RCC 7860 (cell line): ENCODE measurements around the gene PLCB2.

Source experiments
- DNase-seq: peaks from one replicate; pipeline ENCODE4 v3.0.0-alpha.2; 2015; ENCODE audit warnings: low spot score
- FAIRE-seq: peaks from 2 replicates; lab custom pipeline; 2012; peaks lifted over from hg19 to GRCh38; lab: Jason Lieb, UNC

Gene PLCB2

GRCh38 chr15:40272485-40273056 is 35.2 kb downstream of the PLCB2 start:
- FAIRE-seq (no peak), DNase-seq (no peak)

DNA sequence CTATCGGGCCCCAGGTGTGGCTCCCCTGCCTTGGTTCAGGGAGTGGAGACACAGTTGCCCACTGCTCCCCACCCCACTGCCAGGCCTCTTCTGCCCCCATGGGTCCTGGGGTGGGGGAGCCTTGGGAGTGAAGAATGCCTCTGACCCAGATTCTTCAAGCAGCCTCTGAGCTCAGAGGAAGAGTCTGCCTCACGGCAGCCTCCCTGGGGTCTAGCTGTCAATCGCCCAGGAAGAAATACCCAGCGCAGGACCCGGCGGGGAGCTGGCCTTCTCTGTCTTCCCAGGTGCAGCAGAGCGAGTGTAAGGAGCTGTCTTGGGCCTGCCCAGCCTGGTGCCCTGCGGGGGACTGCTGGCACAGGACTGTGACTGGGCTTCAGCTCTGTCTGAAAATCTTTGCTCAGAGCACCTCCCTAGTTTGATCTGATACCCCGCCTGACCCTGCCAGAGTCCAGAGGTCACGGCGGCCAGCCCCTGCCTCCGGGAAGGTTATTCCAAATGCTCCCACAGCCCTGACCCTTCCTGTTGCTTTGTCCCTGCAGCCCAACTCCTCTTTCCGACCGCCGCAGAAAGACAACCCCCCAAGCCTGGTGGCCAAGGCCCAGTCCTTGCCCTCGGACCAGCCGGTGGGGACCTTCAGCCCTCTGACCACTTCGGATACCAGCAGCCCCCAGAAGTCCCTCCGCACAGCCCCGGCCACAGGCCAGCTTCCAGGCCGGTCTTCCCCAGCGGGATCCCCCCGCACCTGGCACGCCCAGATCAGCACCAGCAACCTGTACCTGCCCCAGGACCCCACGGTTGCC is 35.9 kb downstream of the PLCB2 start:
- FAIRE-seq (no peak), DNase-seq (no peak)

DNA sequence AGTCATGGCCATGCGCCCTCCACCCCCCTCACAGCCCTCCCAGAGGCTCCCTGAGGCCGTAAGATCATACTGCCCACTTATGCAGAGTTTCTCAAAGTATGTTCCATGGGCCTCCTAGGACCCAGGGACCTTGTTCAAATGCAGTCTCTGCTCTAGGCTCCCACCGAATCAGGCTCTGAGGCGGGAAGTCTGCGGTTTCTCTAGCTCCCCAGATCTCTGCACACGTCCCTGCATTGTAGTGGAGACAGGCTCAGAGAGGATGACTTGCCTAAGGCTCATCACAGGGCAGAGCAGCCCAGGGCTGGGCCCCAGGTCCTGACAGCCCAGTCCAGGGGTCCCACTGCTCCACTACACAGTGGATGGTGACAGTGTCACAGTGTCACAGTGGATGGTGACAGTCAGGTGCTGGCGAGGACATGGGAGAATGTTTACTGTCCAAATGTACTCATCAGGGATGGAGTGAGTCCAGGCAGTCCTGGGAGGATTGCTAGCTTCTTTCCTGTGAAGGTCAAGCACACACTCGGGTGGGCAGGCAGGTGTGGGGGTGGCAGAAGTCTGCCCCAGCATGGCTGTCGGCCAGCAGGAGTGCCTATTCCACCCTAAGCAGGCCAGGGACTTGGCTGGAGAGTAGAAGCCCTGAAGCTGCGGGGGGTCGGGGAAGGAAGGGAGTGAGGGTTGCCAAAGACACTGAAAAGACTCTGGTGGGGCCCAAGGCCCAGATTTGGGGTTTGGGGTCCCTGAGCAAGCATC is 37.3 kb downstream of the PLCB2 start:
- FAIRE-seq (no peak), DNase-seq (no peak)

DNA sequence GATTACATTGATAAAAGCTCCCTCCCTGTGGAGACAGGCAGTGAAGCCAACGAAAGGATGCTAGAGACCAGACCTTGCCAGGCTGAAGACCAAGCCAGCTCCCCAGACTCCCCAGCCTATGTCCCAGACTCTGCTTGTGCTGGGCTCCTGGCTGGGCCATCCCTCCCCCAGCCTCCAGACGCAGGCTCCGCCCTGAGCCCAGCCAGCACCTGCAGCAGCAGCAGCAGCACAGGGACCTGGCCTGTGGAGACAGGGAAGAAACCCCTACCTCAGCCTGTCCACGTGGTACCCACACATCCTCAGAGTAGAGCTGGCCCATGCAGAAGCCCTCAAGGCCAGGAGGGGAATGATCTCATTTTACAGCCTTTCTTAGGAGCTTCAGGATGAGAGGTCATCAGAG is 38.1 kb downstream of the PLCB2 start:
- DNase-seq (no peak), FAIRE-seq (no peak)

GRCh38 chr15:40267670-40268069 is 40.1 kb downstream of the PLCB2 start:
- DNase-seq (no peak), FAIRE-seq (no peak)

GRCh38 chr15:40266828-40267304 is 40.9 kb downstream of the PLCB2 start:
- peak; percentile 92 for DNase-seq
- peak; percentile 88 for FAIRE-seq

GRCh38 chr15:40265875-40266274 is 41.9 kb downstream of the PLCB2 start:
- DNase-seq (no peak), FAIRE-seq (no peak)

- FAIRE-seq = no peak
These were observed 42.4 kb downstream of the PLCB2 start for GRCh38 chr15:40265355-40265754.

GRCh38 chr15:40264321-40265153 is 43.2 kb downstream of the PLCB2 start:
- FAIRE-seq = no peak

More at GRCh38 chr15:40265355-40265754, 42.4 kb downstream of the PLCB2 start:
- no peak for DNase-seq

DNA sequence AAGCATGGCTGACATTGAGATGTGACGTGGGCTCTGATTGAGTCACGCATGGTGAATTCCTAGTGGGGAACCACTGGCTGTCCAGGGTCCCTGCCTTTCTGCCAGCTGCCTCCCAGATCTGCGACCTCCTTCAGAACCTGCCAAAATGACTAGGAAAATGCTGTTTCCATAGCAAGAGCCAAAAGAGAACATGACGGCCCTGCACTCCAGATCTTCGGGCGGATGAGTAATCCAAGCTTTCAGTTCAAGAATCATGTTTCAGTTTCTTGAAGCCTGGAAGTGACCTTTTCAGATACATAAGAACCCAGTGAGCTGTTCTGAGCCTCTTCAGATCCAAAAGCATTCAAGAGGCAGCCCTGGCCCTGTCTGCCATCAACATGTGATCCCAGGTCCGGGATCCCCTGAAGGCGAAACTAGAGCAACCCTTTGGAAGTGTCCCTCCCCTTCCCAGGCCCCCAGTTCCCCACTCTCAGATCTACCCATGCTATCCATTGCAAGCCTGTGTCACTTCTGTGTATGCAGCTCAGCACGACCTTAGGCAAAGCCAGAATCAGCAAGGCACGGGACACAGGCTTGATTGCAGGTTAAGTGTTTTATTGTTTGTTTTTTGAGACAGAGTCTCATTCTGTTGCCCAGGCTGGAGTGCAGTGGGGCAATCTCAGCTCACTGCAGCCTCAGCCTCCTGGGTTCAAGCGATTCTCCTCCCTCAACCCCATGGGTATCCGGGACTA is 44.5 kb downstream of the PLCB2 start:
- FAIRE-seq (no peak), DNase-seq (no peak)

More at GRCh38 chr15:40264321-40265153, 43.2 kb downstream of the PLCB2 start:
- no peak for DNase-seq

GRCh38 chr15:40259021-40259420 is 48.7 kb downstream of the PLCB2 start:
- DNase-seq = no peak
- FAIRE-seq = no peak

GRCh38 chr15:40258544-40258943 is 49.2 kb downstream of the PLCB2 start:
- FAIRE-seq (no peak), DNase-seq (no peak)

DNA sequence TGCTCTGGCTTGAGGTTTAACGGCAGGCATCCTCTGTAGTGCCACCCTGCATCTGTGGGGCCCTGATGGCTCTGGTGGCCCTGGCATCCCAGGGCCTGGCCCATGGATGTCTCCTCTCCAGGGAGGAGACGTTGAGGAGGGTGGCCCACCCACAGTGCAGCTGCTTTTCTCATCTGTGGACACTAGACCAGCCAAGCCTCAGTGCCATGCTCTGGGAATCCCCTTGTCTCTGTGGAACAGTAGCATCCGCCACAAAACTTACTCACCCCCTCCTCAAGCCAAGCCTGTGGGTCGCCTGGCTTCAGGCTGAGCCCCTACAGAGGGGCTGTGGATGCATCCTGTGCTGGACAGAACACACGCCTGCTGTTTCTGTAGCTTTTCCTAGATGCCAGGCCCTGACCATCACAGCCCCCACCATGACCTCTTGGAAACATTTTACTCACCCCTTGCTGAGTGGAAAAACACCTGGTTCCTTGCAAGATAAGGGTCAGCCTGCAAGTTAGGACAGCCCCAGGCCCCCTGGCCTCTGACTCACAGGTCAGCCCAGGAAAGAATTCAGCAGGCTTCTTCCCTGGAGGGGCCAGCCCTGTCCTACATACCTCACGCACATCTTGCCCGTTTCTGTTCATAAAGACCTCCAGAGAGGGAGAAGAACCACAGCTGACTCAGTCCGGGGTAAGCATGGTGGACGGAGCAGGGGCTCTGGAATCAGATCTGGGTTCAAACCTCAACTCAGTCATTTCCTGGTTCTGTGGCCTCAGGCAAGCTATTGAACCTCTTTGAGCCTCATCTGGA is 49.9 kb downstream of the PLCB2 start:
- DNase-seq (no peak), FAIRE-seq (no peak)

GRCh38 chr15:40256638-40257235 is 51.0 kb downstream of the PLCB2 start:
- FAIRE-seq = no peak
- DNase-seq = no peak

GRCh38 chr15:40255033-40255432 is 52.7 kb downstream of the PLCB2 start:
- FAIRE-seq = no peak

GRCh38 chr15:40254452-40254851 is 53.3 kb downstream of the PLCB2 start:
- DNase-seq = no peak
- FAIRE-seq = no peak

More at GRCh38 chr15:40255033-40255432, 52.7 kb downstream of the PLCB2 start:
- no peak for DNase-seq

DNA sequence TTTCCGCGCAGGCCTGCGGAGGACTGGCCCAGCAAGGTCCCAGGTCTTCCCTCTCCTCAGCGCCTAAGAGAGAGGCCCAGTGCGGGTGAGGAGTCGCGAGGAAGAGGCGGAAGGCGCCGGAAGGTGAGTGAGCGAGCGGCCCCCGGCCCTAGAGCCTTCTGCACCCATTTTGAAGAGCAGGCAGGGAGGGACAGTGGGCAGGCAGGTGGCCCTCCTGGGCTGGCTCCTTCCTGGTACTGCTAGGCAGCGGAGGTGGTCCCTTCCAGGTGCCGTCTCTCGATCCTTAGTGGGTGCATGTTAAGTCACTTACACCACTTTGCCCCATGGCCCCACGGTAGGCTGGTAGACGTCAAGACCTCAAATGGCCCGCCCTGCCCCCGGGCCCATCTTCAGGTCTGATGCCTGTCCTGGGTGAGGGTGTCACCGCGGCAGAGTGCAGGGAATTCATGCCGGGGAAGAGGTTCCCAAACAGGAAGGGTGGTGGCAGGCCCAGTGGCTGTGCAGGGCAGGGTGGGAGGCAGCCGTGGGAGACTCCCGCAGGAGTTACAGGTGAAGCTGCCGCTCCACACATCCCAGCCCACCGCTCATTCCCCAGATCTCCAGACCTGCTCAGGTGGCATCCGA is 54.5 kb downstream of the PLCB2 start:
- FAIRE-seq = no peak

GRCh38 chr15:40252438-40253166 is 55.1 kb downstream of the PLCB2 start:
- DNase-seq (no peak), FAIRE-seq (no peak)

More for the DNA sequence above, 54.5 kb downstream of the PLCB2 start:
- DNase-seq = no peak
